Activated CD4-positive, alpha-beta T cell treated with anti-CD3 and anti-CD28 coated beads, Interleukin-2, amount 10 ng/mL, durations not matched to agents 7 days and 5 days (primary cell): Measurements from ENCODE around the gene MYOG. TPM values are rescaled to one million over a fixed set of nuclear protein-coding genes. Genes with fewer than 3 reads are reported as not detected.

ENCODE experiments used
- CTCF ChIA-PET: fragments of 350-600 bp; sonication (Branson Sonifier 250); formaldehyde crosslinking; loops from one replicate; lab custom pipeline; 2021; ENCODE audit warnings: antibody characterized with exemption; lab: Charles Lee
- POLR2A ChIA-PET: fragments of 350-600 bp; sonication (Branson Sonifier 250); formaldehyde crosslinking; loops from one replicate; lab custom pipeline; 2021; ENCODE audit warnings: antibody characterized with exemption; lab: Charles Lee
- DNase-seq: peaks from one replicate; pipeline ENCODE4 v3.0.0-alpha.2; 2020
- H3K27ac Mint-ChIP-seq: one replicate; pipeline ENCODE4 v1.8.0; 2021; ENCODE audit warnings: mild to moderate bottlenecking, moderate library complexity, mixed read lengths
- H3K27me3 Mint-ChIP-seq: one replicate; pipeline ENCODE4 v1.8.0; 2021; ENCODE audit warnings: mixed read lengths
- H3K36me3 Mint-ChIP-seq: one replicate; pipeline ENCODE4 v1.8.0; 2021; ENCODE audit warnings: low read depth, mixed read lengths
- H3K4me1 Mint-ChIP-seq: one replicate; pipeline ENCODE4 v1.8.0; 2021; ENCODE audit warnings: mixed read lengths
- H3K4me3 Mint-ChIP-seq: one replicate; pipeline ENCODE4 v1.8.0; 2021; ENCODE audit warnings: mild to moderate bottlenecking, moderate library complexity, mixed read lengths
- H3K9me3 Mint-ChIP-seq: one replicate; pipeline ENCODE4 v1.8.0; 2021; ENCODE audit warnings: mixed read lengths
- total RNA-seq, 2 experiments: library from RNA; stranded (reverse); gene quantifications; one replicate each; pipeline ENCODE4 v1.2.3, GENCODE V29; 2021

MYOG gene
- total RNA-seq: not detected

- Mint-ChIP-seq H3K9me3 (no peaks in the 10 kb centered on the region), H3K36me3 (no peaks in the 10 kb centered on the region), H3K4me1 (no peaks in the 10 kb centered on the region), H3K27ac (no peak within 1 kb of the TSS), H3K27me3 (peaks cover 4% of the 10 kb centered on the region), H3K4me3 (no peak within 1 kb of the TSS)
- DNase-seq: peak; percentile 2
- CTCF ChIA-PET: interaction anchor here (0.8 kb wide), 1 partner anchor 10 kb away, joined by 3 read pairs; no protein-coding TSS in a partner anchor
- POLR2A ChIA-PET: no interaction called here
These were observed at the start of gene MYOG for GRCh38 chr1:203085528-203086406. Gene MYOG (minus strand): TSS chr1:203086012. CDS start chr1:203085961, 51 bp downstream.

- CTCF ChIA-PET: interaction anchor here (0.7 to 1.5 kb wide), 3 partner anchors 14 to 63 kb away, joined by 3 to 5 read pairs (median 5); no protein-coding TSS in a partner anchor
- no peaks in the 10 kb centered on the region for H3K36me3 Mint-ChIP-seq
- H3K4me3 Mint-ChIP-seq: no peak overlapping the region
- H3K4me1 Mint-ChIP-seq: peaks cover 9% of the 10 kb centered on the region
- DNase-seq: no peak
- H3K27ac Mint-ChIP-seq: no peak overlapping the region
- H3K27me3 Mint-ChIP-seq: peaks cover 17% of the 10 kb centered on the region
- POLR2A ChIA-PET: no interaction called here
- no peaks in the 10 kb centered on the region for H3K9me3 Mint-ChIP-seq
These were observed 48.3 kb upstream of the MYOG start for GRCh38 chr1:203133970-203134725.

GRCh38 chr1:203131548-203132200 is 45.9 kb upstream of the MYOG start:
- DNase-seq: no peak
- peaks cover 14% of the 10 kb centered on the region for H3K4me1 Mint-ChIP-seq
- ChIA-PET CTCF (interaction anchor here (0.8 kb wide), 1 partner anchor 11 kb away, joined by 3 read pairs; no protein-coding TSS in a partner anchor), POLR2A (no interaction called here)
- no peaks in the 10 kb centered on the region for H3K9me3 Mint-ChIP-seq
- no peak overlapping the region for H3K4me3 Mint-ChIP-seq
- H3K27ac Mint-ChIP-seq: no peak overlapping the region
- H3K27me3 Mint-ChIP-seq: peaks cover 32% of the 10 kb centered on the region
- no peaks in the 10 kb centered on the region for H3K36me3 Mint-ChIP-seq

GRCh38 chr1:203130358-203130985 is 44.7 kb upstream of the MYOG start:
- Mint-ChIP-seq H3K4me3 (no peak overlapping the region), H3K4me1 (peaks cover 4% of the 10 kb centered on the region), H3K27me3 (peaks cover 42% of the 10 kb centered on the region), H3K9me3 (no peaks in the 10 kb centered on the region), H3K36me3 (no peaks in the 10 kb centered on the region), H3K27ac (no peak overlapping the region)
- CTCF ChIA-PET: interaction anchor here (0.8 to 1.8 kb wide), 3 partner anchors 11 to 39 kb away, joined by 3 to 7 read pairs (median 3); no protein-coding TSS in a partner anchor
- no peak for DNase-seq
- POLR2A ChIA-PET: no interaction called here

GRCh38 chr1:203129501-203130231 is 43.9 kb upstream of the MYOG start:
- Mint-ChIP-seq H3K27me3 (peaks cover 45% of the 10 kb centered on the region), H3K36me3 (no peaks in the 10 kb centered on the region), H3K27ac (no peak overlapping the region), H3K4me3 (no peak overlapping the region), H3K9me3 (no peaks in the 10 kb centered on the region), H3K4me1 (peaks cover 4% of the 10 kb centered on the region)
- ChIA-PET CTCF (interaction anchor here (0.8 to 1.8 kb wide), 2 partner anchors 10 to 40 kb away, joined by 3 to 7 read pairs; no protein-coding TSS in a partner anchor), POLR2A (no interaction called here)
- peak; percentile 1 for DNase-seq

GRCh38 chr1:203128716-203129500 is 43.1 kb upstream of the MYOG start:
- ChIA-PET POLR2A (no interaction called here), CTCF (interaction anchor here (0.9 to 2.6 kb wide), 3 partner anchors 8 to 41 kb away, joined by 3 to 9 read pairs (median 7); no protein-coding TSS in a partner anchor)
- Mint-ChIP-seq H3K4me1 (peaks cover 4% of the 10 kb centered on the region), H3K36me3 (no peaks in the 10 kb centered on the region), H3K27ac (no peak overlapping the region), H3K4me3 (no peak overlapping the region), H3K9me3 (no peaks in the 10 kb centered on the region), H3K27me3 (peaks cover 49% of the 10 kb centered on the region)
- peak; percentile 5 for DNase-seq

GRCh38 chr1:203128431-203128715 is 42.6 kb upstream of the MYOG start:
- Mint-ChIP-seq H3K4me3 (no peak overlapping the region), H3K9me3 (no peaks in the 10 kb centered on the region), H3K27ac (no peak overlapping the region), H3K36me3 (no peaks in the 10 kb centered on the region), H3K4me1 (peaks cover 4% of the 10 kb centered on the region), H3K27me3 (peaks cover 53% of the 10 kb centered on the region)
- POLR2A ChIA-PET: no interaction called here
- DNase-seq: no peak
- CTCF ChIA-PET: interaction anchor here (0.6 to 2.6 kb wide), 4 partner anchors 8 to 41 kb away, joined by 3 to 9 read pairs (median 5); no protein-coding TSS in a partner anchor

- no peak within 1 kb of the TSS for H3K4me3 Mint-ChIP-seq
- no peaks in the 10 kb centered on the region for H3K36me3 Mint-ChIP-seq
- no peaks in the 10 kb centered on the region for H3K9me3 Mint-ChIP-seq
- H3K27me3 Mint-ChIP-seq: peaks cover 53% of the 10 kb centered on the region
- CTCF ChIA-PET: interaction anchor here (0.6 to 2.6 kb wide), 3 partner anchors 8 to 10 kb away, joined by 3 to 9 read pairs (median 3); no protein-coding TSS in a partner anchor
- POLR2A ChIA-PET: no interaction called here
- H3K27ac Mint-ChIP-seq: no peak within 1 kb of the TSS
- H3K4me1 Mint-ChIP-seq: peaks cover 4% of the 10 kb centered on the region
- peak; percentile 6 for DNase-seq
These were observed 42.0 kb upstream of the MYOG start, which contains the start of gene ADORA1 for GRCh38 chr1:203127666-203128430. Gene ADORA1 (plus strand): TSS chr1:203127726. CDS start chr1:203128842, 1,116 bp downstream.

GRCh38 chr1:203126866-203127665 is 41.3 kb upstream of the MYOG start:
- peak; percentile 3 for DNase-seq

More at GRCh38 chr1:203126866-203127665, 41.3 kb upstream of the MYOG start:
- no peak overlapping the region for H3K4me3 Mint-ChIP-seq
- no peak overlapping the region for H3K27ac Mint-ChIP-seq
- peaks cover 55% of the 10 kb centered on the region for H3K27me3 Mint-ChIP-seq
- no peaks in the 10 kb centered on the region for H3K36me3 Mint-ChIP-seq
- peaks cover 4% of the 10 kb centered on the region for H3K4me1 Mint-ChIP-seq
- CTCF ChIA-PET: interaction anchor here (1.2 to 2.6 kb wide), 2 partner anchors 9 to 140 kb away, joined by 3 to 9 read pairs; no protein-coding TSS in a partner anchor
- POLR2A ChIA-PET: no interaction called here
- no peaks in the 10 kb centered on the region for H3K9me3 Mint-ChIP-seq
